Suprapubic skin (tissue), 4 donors: Measurements from ENCODE around the gene CCNI. TPM values are rescaled to one million over a fixed set of nuclear protein-coding genes. Genes with fewer than 3 reads are reported as not detected.

ENCODE experiments used
- DNase-seq, 2 donors: peaks; one replicate each; pipeline ENCODE4 v3.0.0-alpha.2; 2019; ENCODE audit warnings: low spot score in 2 of 2
- H3K27ac ChIP-seq: fragments of 200-600 bp; sonication (generic); one replicate; pipeline ENCODE4 v1.5.1; 2019
- H3K27me3 ChIP-seq: fragments of 200-600 bp; sonication (generic); one replicate; pipeline ENCODE4 v1.5.1; 2019
- H3K36me3 ChIP-seq: fragments of 200-600 bp; sonication (generic); one replicate; pipeline ENCODE4 v1.5.1; 2019
- H3K4me1 ChIP-seq: fragments of 200-600 bp; sonication (generic); one replicate; pipeline ENCODE4 v1.5.1; 2019
- H3K4me3 ChIP-seq: fragments of 200-600 bp; sonication (generic); one replicate; pipeline ENCODE4 v1.5.1; 2019; ENCODE audit warnings: mild to moderate bottlenecking
- H3K9me3 ChIP-seq: fragments of 200-600 bp; sonication (generic); one replicate; pipeline ENCODE4 v1.5.1; 2019
- CTCF ChIP-seq, 2 donors: fragments of 200-600 bp in 1 of 2; fragments of 450-650 bp in 1 of 2; sonication (generic) in 1 of 2; IDR thresholded peaks; one replicate each; pipeline ENCODE4 v1.5.1; 2016 to 2019; ENCODE audit warnings: antibody characterized with exemption in 2 of 2, mild to moderate bottlenecking in 1 of 2, moderate library complexity in 1 of 2
- EP300 ChIP-seq: sonication (generic); formaldehyde crosslinking; IDR thresholded peaks from one replicate; pipeline ENCODE4 v1.6.1; 2017; ENCODE audit warnings: antibody characterized with exemption
- POLR2A ChIP-seq, 2 donors: fragments of 450-650 bp; IDR thresholded peaks; one replicate each; pipeline ENCODE4 v1.6.1; 2017; ENCODE audit warnings: antibody characterized with exemption in 2 of 2, mild to moderate bottlenecking in 2 of 2, moderate library complexity in 2 of 2
- POLR2AphosphoS5 ChIP-seq, 3 donors: sonication (generic); formaldehyde crosslinking; IDR thresholded peaks; one replicate each; pipeline ENCODE4 v1.6.1; 2017; ENCODE audit warnings: antibody characterized with exemption in 3 of 3
- WGBS: methylation state at CpG from one replicate; pipeline ENCODE4 v1.1.5; 2018; 5-methylcytosine and 5-hydroxymethylcytosine counted together
- total RNA-seq, 4 donors: library from RNA; depleted of rRNA; stranded (reverse); fragments of >200 nt; gene quantifications; one replicate each; pipeline ENCODE4 v1.1.0, GENCODE V29; 2016

The CCNI gene
- total RNA-seq, 4 donors from 2014 or later = 166 to 256 (median 207) TPM

GRCh38 chr4:77002321-77003107, 73.3 kb downstream of the CCNI start:
- Histone ChIP-seq H3K36me3 (peaks cover 15% of the 10 kb centered on the region), H3K4me3 (no peak overlapping the region), H3K27ac (no peak overlapping the region), H3K27me3 (no peaks in the 10 kb centered on the region), H3K4me1 (peaks cover 25% of the 10 kb centered on the region), H3K9me3 (no peaks in the 10 kb centered on the region)
- no peak for DNase-seq
- no peak for TF ChIP-seq EP300
- TF ChIP-seq POLR2AphosphoS5 (IDR thresholded peaks at IDR 0.05) = no peak
- no peak for TF ChIP-seq CTCF (IDR thresholded peaks at IDR 0.05)
- TF ChIP-seq POLR2A (IDR thresholded peaks at IDR 0.05) = no peak
- 62% methylated on average over 5 of the region's 5 CpGs for WGBS

- Histone ChIP-seq H3K4me1 (peaks cover 19% of the 10 kb centered on the region), H3K9me3 (no peaks in the 10 kb centered on the region), H3K36me3 (peaks cover 20% of the 10 kb centered on the region), H3K27me3 (no peaks in the 10 kb centered on the region), H3K27ac (no peak overlapping the region), H3K4me3 (no peak overlapping the region)
- no peak for TF ChIP-seq EP300
- TF ChIP-seq POLR2AphosphoS5 (IDR thresholded peaks at IDR 0.05) = no peak
- no peak for TF ChIP-seq CTCF (IDR thresholded peaks at IDR 0.05)
- TF ChIP-seq POLR2A (IDR thresholded peaks at IDR 0.05) = no peak
- WGBS = 20% methylated on average over 1 of the region's 1 CpG
- no peak for DNase-seq
Measured at GRCh38 chr4:77001907-77002306, 73.9 kb downstream of the CCNI start.

GRCh38 chr4:76998251-76998901, 77.4 kb downstream of the CCNI start:
- H3K27me3 ChIP-seq = no peaks in the 10 kb centered on the region
- WGBS = 72% methylated on average over 8 of the region's 8 CpGs
- H3K36me3 ChIP-seq = peaks cover 25% of the 10 kb centered on the region
- H3K4me1 ChIP-seq = peaks cover 18% of the 10 kb centered on the region
- no peak overlapping the region for H3K4me3 ChIP-seq
- H3K27ac ChIP-seq = no peak overlapping the region
- no peaks in the 10 kb centered on the region for H3K9me3 ChIP-seq
- no peak for DNase-seq
- no peak for TF ChIP-seq EP300
- TF ChIP-seq POLR2AphosphoS5 (IDR thresholded peaks at IDR 0.05) = no peak
- no peak for TF ChIP-seq POLR2A (IDR thresholded peaks at IDR 0.05)
- TF ChIP-seq CTCF (IDR thresholded peaks at IDR 0.05) = no peak

- H3K27ac ChIP-seq = no peak overlapping the region
- TF ChIP-seq EP300 = no peak
- no peak for TF ChIP-seq CTCF (IDR thresholded peaks at IDR 0.05)
- no peak for TF ChIP-seq POLR2A (IDR thresholded peaks at IDR 0.05)
- no peak for TF ChIP-seq POLR2AphosphoS5 (IDR thresholded peaks at IDR 0.05)
- WGBS = 90% methylated on average over 5 of the region's 5 CpGs
- peaks cover 11% of the 10 kb centered on the region for H3K4me1 ChIP-seq
- H3K9me3 ChIP-seq = no peaks in the 10 kb centered on the region
- no peak overlapping the region for H3K4me3 ChIP-seq
- H3K27me3 ChIP-seq = no peaks in the 10 kb centered on the region
- DNase-seq = no peak
- H3K36me3 ChIP-seq = peaks cover 25% of the 10 kb centered on the region
Measured at GRCh38 chr4:76997532-76997931, 78.3 kb downstream of the CCNI start.

Other genes starting within 250 kb of the CCNI start
- 1 to 10 TPM; 1.9 to 3.6 (median 3.3) TPM for gene SOWAHB, start 177.8 kb downstream of the CCNI start, total RNA-seq
- gene SEPTIN11, start 126.2 kb downstream of the CCNI start, total RNA-seq = 10 to 100 TPM; 18.6 to 41.6 (median 25.1) TPM
- gene CCNG2, start 81.2 kb upstream of the CCNI start, total RNA-seq = 10 to 100 TPM; 24.0 to 91.8 (median 45.8) TPM